Neural progenitor cell (in vitro differentiated cells): ENCODE measurements around the gene CXCL12. TPM values are rescaled to one million over a fixed set of nuclear protein-coding genes. Genes with fewer than 3 reads are reported as not detected.

Experiments used
- DNase-seq: peaks from one replicate; pipeline ENCODE4 v3.0.0-alpha.2; 2016; ENCODE audit warnings: low spot score
- H2AFZ ChIP-seq: fragments of 200-600 bp; sonication (generic); replicated peaks from 2 replicates; pipeline ENCODE4 v1.6.1; 2016; ENCODE audit warnings: antibody characterized with exemption
- H3F3A ChIP-seq: fragments of 200-600 bp; sonication (generic); 2 replicates; pipeline ENCODE4 v1.6.1; 2016; ENCODE audit warnings: antibody characterized with exemption, low read depth
- H3K27ac ChIP-seq: fragments of 200-600 bp; sonication (generic); 2 replicates; pipeline ENCODE4 v1.5.1; 2016; ENCODE audit warnings: mild to moderate bottlenecking
- H3K27me3 ChIP-seq: fragments of 200-600 bp; sonication (generic); 2 replicates; pipeline ENCODE4 v1.6.1; 2016; ENCODE audit warnings: mild to moderate bottlenecking, moderate library complexity
- H3K36me3 ChIP-seq: fragments of 200-600 bp; sonication (generic); 2 replicates; pipeline ENCODE4 v1.5.1; 2016
- H3K4me1 ChIP-seq: fragments of 200-600 bp; sonication (generic); 2 replicates; pipeline ENCODE4 v1.6.1; 2016; ENCODE audit warnings: mixed run types
- H3K4me2 ChIP-seq: fragments of 200-600 bp; sonication (generic); 2 replicates; pipeline ENCODE4 v1.6.1; 2016
- H3K4me3 ChIP-seq: fragments of 200-600 bp; sonication (generic); 2 replicates; pipeline ENCODE4 v1.5.1; 2016
- H3K79me2 ChIP-seq: fragments of 200-600 bp; sonication (generic); 2 replicates; pipeline ENCODE4 v1.6.1; 2016; ENCODE audit warnings: low read depth
- H3K9ac ChIP-seq: fragments of 200-600 bp; sonication (generic); 2 replicates; pipeline ENCODE4 v1.6.1; 2016
- H3K9me3 ChIP-seq: fragments of 200-600 bp; sonication (generic); 2 replicates; pipeline ENCODE4 v1.5.1; 2016; ENCODE audit warnings: low read depth
- H4K20me1 ChIP-seq: fragments of 200-600 bp; sonication (generic); 2 replicates; pipeline ENCODE4 v1.6.1; 2016; ENCODE audit warnings: low read depth
- H3K27ac Mint-ChIP-seq: 3 replicates; pipeline ENCODE4 v1.8.0; 2021; ENCODE audit warnings: mixed read lengths
- H3K27me3 Mint-ChIP-seq: 2 replicates; pipeline ENCODE4 v1.8.0; 2022; ENCODE audit warnings: low read depth, mild to moderate bottlenecking, inconsistent platforms, moderate library complexity, mixed read lengths; ENCODE audit not compliant: insufficient read depth
- H3K36me3 Mint-ChIP-seq: 3 replicates; pipeline ENCODE4 v1.8.0; 2021; ENCODE audit warnings: mixed read lengths
- H3K4me1 Mint-ChIP-seq: 3 replicates; pipeline ENCODE4 v1.8.0; 2021; ENCODE audit warnings: mixed read lengths
- H3K4me3 Mint-ChIP-seq: 3 replicates; pipeline ENCODE4 v1.8.0; 2021; ENCODE audit warnings: mild to moderate bottlenecking, moderate library complexity, mixed read lengths
- H3K9me3 Mint-ChIP-seq: 3 replicates; pipeline ENCODE4 v1.8.0; 2020; ENCODE audit warnings: mixed read lengths
- CTCF ChIP-seq: fragments of 200-600 bp; sonication (generic); IDR thresholded peaks from 2 replicates; pipeline ENCODE4 v1.5.1; 2017; ENCODE audit warnings: antibody characterized with exemption, mild to moderate bottlenecking
- EZH2 ChIP-seq: fragments of 200-600 bp; sonication (generic); IDR thresholded peaks from 2 replicates; pipeline ENCODE4 v1.6.1; 2017; ENCODE audit warnings: antibody characterized with exemption, mild to moderate bottlenecking, moderate library complexity
- EZH2phosphoT487 ChIP-seq: fragments of 200-600 bp; sonication (generic); IDR thresholded peaks from 2 replicates; pipeline ENCODE4 v1.6.1; 2017; ENCODE audit warnings: antibody characterized with exemption
- total RNA-seq: library from RNA; depleted of rRNA; stranded (reverse); fragments of >200 nt; gene quantifications from 2 replicates; pipeline ENCODE4 v1.2.3, GENCODE V29; 2015; ENCODE audit warnings: low replicate concordance

Gene CXCL12
- total RNA-seq, 1 donor from 2014 or later: 0.09 TPM

GRCh38 chr10:44366941-44367630, 17.8 kb downstream of the CXCL12 start:
- no peak for DNase-seq
- no peaks in the 10 kb centered on the region for H3K27me3 ChIP-seq
- H3K79me2 ChIP-seq: no peaks in the 10 kb centered on the region
- H3K36me3 Mint-ChIP-seq: no peaks in the 10 kb centered on the region
- H3K36me3 ChIP-seq: no peaks in the 10 kb centered on the region
- H3K27me3 Mint-ChIP-seq: peaks cover 5% of the 10 kb centered on the region
- H2AFZ ChIP-seq: no peak overlapping the region
- H3K4me3 ChIP-seq: no peak overlapping the region
- H3K9me3 ChIP-seq: no peaks in the 10 kb centered on the region
- TF ChIP-seq EZH2phosphoT487 (no peak), EZH2 (no peak), CTCF (no peak)
- H3K4me2 ChIP-seq: no peak overlapping the region
- peaks cover 13% of the 10 kb centered on the region for H3K4me1 ChIP-seq
- no peaks in the 10 kb centered on the region for H4K20me1 ChIP-seq
- H3K27ac ChIP-seq: no peak overlapping the region
- H3F3A ChIP-seq: peaks cover 4% of the 10 kb centered on the region
- H3K9me3 Mint-ChIP-seq: peaks cover 1% of the 10 kb centered on the region
- no peak overlapping the region for H3K4me3 Mint-ChIP-seq
- no peak overlapping the region for H3K9ac ChIP-seq
- H3K4me1 Mint-ChIP-seq: peaks cover 10% of the 10 kb centered on the region
- no peak overlapping the region for H3K27ac Mint-ChIP-seq

GRCh38 chr10:44364566-44364965, 20.3 kb downstream of the CXCL12 start:
- Histone ChIP-seq H3K27ac (no peak overlapping the region), H3K36me3 (no peaks in the 10 kb centered on the region), H3K4me1 (no peaks in the 10 kb centered on the region), H3K9me3 (no peaks in the 10 kb centered on the region), H3K27me3 (no peaks in the 10 kb centered on the region), H3K4me3 (no peak overlapping the region), H3K4me2 (no peak overlapping the region), H3F3A (no peaks in the 10 kb centered on the region), H4K20me1 (no peaks in the 10 kb centered on the region), H3K9ac (no peak overlapping the region), H3K79me2 (no peaks in the 10 kb centered on the region), H2AFZ (no peak overlapping the region)
- no peaks in the 10 kb centered on the region for H3K4me1 Mint-ChIP-seq
- H3K4me3 Mint-ChIP-seq: no peak overlapping the region
- no peaks in the 10 kb centered on the region for H3K36me3 Mint-ChIP-seq
- no peak overlapping the region for H3K27ac Mint-ChIP-seq
- H3K9me3 Mint-ChIP-seq: peaks cover 1% of the 10 kb centered on the region
- peaks cover 2% of the 10 kb centered on the region for H3K27me3 Mint-ChIP-seq
- no peak for TF ChIP-seq CTCF
- no peak for TF ChIP-seq EZH2phosphoT487
- DNase-seq: no peak

DNA sequence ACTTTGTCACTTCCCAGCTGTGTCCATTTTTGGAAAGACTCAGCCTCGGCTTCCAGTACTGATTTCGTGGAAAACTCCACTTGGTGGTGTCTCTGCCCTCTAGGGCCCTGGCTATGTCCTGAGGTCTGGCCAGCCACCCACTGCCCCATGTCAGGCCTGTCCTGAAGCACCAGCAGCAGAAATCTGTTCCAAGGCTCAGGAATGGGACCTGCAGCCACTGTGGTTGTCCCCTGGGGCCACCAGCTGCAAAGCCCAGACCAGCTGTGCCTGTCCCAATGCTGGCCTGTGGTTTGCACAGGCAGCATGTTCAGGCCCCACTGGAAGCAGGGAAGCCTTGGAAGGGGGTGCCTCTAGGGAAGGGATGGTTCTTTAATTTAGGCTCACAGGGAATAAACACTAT, 21.2 kb downstream of the CXCL12 start:
- Mint-ChIP-seq H3K4me1 (no peaks in the 10 kb centered on the region), H3K36me3 (no peaks in the 10 kb centered on the region), H3K9me3 (no peaks in the 10 kb centered on the region), H3K27ac (peak overlapping the region; percentile 42), H3K4me3 (no peak overlapping the region), H3K27me3 (peaks cover 2% of the 10 kb centered on the region)
- DNase-seq: no peak
- Histone ChIP-seq H3K79me2 (no peaks in the 10 kb centered on the region), H3K9ac (no peak overlapping the region), H3F3A (no peaks in the 10 kb centered on the region), H3K9me3 (no peaks in the 10 kb centered on the region), H3K27ac (no peak overlapping the region), H3K36me3 (no peaks in the 10 kb centered on the region), H3K27me3 (no peaks in the 10 kb centered on the region), H3K4me3 (no peak overlapping the region), H3K4me2 (no peak overlapping the region), H3K4me1 (no peaks in the 10 kb centered on the region), H2AFZ (no peak overlapping the region), H4K20me1 (no peaks in the 10 kb centered on the region)
- TF ChIP-seq CTCF (no peak), EZH2phosphoT487 (no peak), EZH2 (no peak)
